H7 (cell line): ENCODE measurements around the gene NRIP1. TPM values are rescaled to one million over a fixed set of nuclear protein-coding genes. Genes with fewer than 3 reads are reported as not detected.

Experiments
- DNase-seq: peaks from one replicate; pipeline ENCODE4 v3.0.0; 2012
- H3K27me3 ChIP-seq: 2 replicates; pipeline ENCODE4 v1.6.0; 2011; ENCODE audit warnings: mild to moderate bottlenecking, low read length; ENCODE audit not compliant: control insufficient read depth, insufficient read depth
- H3K36me3 ChIP-seq: replicated peaks from 2 replicates; pipeline ENCODE4 v1.5.1; 2011; ENCODE audit warnings: low read length; ENCODE audit not compliant: control insufficient read depth, insufficient read depth
- H3K4me3 ChIP-seq: 2 replicates; pipeline ENCODE4 v1.5.1; 2011; ENCODE audit warnings: low read depth, mild to moderate bottlenecking, control low read depth, low read length, moderate library complexity; ENCODE audit not compliant: insufficient read depth
- total RNA-seq: library from RNA; depleted of rRNA; stranded (reverse); fragments of >200 nt; shearing (Covaris generic); gene quantifications from 2 replicates; pipeline ENCODE4 v1.2.3, GENCODE V29; 2014

NRIP1 gene
- total RNA-seq, 1 experiment from 2014 or later, result 17.5 TPM

DNA sequence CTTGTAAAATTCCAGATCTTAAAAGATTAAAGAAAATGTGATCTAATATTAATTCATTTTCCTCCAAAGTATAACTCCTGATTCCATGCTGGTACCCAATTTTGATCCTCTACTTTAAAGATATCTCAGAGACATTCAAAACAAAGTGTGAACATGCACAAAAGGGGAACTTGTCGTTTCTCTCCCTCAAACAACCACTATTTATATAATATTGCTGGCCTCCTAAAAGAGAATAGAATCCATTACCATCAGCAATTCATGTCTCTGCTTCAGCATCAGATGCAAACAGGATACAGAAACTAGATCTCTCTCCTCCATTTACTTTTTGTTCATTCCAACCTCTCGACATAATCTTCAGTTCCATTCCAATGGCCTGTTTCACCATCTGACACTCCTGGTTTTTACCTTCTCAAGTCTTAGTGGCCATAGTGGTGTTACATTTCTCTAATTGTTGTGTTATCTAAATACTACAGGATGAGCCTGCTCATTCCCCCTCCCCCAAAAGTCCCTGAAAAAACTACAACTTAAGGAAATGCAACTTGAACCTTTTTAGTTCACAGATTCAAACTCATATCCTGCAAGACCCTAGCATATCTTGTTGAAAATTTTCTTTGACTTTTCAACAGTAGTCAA, 4.1 kb downstream of the NRIP1 start:
- Histone ChIP-seq H3K36me3 (no peaks in the 10 kb centered on the region), H3K4me3 (no peak overlapping the region), H3K27me3 (no peaks in the 10 kb centered on the region)
- no peak for DNase-seq

DNA sequence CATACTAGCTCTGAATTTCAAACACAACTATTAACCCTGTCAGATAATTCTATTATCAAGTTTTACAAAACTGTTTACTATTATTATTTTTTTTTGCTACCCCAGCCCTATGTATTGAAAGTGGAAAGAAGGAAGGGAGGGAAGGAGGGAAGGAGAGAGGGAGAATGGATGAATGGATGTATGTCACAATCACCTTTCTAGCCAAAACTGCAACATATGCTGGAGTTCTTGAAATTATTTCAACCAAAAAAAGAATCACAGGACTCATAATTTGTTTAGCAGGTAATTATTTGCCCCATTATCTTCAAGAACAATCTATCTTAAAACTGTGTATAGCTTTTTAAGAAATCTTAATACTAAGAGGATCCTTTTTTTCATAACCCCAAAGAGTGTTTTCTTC, 5.4 kb downstream of the NRIP1 start:
- H3K27me3 ChIP-seq, result no peaks in the 10 kb centered on the region
- H3K36me3 ChIP-seq, result no peaks in the 10 kb centered on the region
- no peak overlapping the region for H3K4me3 ChIP-seq
- no peak for DNase-seq

DNA sequence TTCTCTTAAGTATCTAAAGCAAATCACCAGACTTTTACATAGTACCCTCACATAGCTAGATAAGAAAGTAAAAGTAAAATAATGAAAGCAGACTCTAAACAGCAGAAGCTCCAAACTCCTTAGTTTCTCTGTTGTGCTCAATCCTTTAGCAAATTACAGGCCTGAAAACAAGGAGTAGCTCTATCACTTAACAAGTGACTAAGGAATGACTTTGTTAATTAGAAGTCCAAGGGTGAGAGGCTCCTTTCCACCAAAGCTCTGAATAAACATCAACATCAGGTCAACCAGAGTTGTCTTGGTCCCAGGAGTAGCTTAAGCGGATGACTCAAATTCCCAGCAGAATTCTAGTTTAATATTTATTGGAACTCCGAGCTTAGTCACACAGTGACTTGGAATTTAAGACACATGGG, 5.9 kb downstream of the NRIP1 start:
- no peak overlapping the region for H3K4me3 ChIP-seq
- H3K27me3 ChIP-seq, result no peaks in the 10 kb centered on the region
- H3K36me3 ChIP-seq, result no peaks in the 10 kb centered on the region
- DNase-seq, result no peak

DNA sequence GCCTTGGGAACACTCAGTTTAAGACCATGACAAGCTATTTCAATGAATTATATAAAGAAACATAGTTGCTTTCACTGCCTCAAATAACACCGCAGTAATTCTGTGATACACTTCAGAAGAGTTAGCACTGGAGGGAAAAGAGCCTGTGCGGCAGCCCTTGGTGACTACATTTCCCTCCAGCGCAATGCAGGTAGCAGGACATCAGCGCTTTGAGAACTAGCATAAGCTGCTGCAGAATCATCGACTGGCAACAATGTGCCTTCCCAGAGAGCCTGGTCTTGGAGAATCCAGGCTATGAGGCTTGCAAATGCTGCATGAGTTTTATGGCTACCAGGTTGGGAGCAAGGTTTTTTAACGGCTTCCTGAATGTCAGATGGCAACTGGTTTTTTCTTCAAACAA, 7.5 kb downstream of the NRIP1 start:
- DNase-seq, result peak; percentile 12

DNA sequence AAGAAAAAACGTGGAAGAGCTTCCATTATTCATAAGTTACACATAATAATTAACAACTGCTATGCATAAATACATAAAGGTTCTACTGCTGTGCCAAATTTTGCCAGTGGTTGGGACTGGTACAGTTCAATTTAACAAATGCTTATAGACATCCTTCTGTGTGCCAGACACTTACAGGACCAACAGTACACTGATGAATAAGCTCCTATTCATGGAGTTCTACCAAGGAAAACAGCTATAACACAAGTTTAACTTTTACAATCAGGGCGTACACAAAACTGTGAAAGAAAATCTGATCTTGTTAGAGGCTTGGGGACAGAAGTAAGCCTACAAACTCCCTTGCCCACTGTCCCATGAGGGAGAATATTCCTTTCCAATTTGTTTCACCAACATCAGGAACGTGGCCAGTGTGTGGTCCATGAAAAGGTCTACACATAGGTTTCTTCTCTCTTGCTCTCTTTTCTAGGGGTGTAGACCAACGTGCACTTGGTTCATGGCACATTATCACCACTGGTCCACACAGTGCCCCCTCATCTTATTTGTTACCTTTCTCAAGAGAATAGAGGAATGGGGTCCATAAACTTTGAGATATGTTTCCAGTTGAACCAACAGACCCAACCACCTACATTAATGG, 10.1 kb downstream of the NRIP1 start:
- H3K27me3 ChIP-seq, result no peaks in the 10 kb centered on the region
- no peaks in the 10 kb centered on the region for H3K36me3 ChIP-seq
- no peak for DNase-seq
- H3K4me3 ChIP-seq, result no peak overlapping the region

More for the DNA sequence above, 7.5 kb downstream of the NRIP1 start:
- no peak overlapping the region for H3K4me3 ChIP-seq
- H3K27me3 ChIP-seq, result no peaks in the 10 kb centered on the region
- no peaks in the 10 kb centered on the region for H3K36me3 ChIP-seq

DNA sequence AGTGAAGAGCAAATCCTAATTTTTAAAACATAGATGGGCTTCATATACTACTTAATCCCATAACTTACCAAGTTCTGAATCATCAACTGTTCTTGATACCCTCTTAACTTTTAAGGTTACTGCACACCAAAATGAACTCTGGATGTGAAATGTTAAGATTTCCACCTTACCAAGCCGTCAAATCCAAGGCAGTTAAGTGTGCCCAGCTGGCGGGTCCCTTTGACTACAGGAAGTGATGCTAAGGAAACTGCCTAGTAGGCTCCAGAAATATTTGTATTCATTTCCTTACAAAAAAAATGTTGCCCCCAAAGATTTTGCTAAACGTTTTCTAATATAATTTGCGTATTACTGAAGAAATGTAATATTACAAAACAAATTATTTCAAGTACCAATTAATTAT, 10.7 kb downstream of the NRIP1 start:
- no peak for DNase-seq
- Histone ChIP-seq H3K27me3 (no peaks in the 10 kb centered on the region), H3K36me3 (no peaks in the 10 kb centered on the region), H3K4me3 (no peak overlapping the region)

DNA sequence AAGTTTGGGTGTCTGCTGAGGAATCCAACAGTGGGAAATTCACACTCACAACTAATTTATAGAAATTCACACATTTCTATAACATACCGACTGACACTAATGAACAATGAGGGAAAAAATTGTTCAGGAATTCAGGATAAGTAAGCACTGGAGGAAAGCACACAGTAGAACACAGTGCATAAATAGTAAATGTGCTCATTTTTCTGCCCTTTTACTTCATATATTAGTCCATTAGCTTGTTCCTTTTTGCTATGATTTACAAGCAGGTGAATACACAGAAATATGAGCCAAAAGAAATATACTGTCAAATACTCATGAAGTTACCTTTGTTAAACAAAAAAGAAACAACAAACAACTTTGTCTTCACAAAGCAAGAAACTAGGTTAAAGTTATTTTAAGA, 11.3 kb downstream of the NRIP1 start:
- no peaks in the 10 kb centered on the region for H3K36me3 ChIP-seq
- no peak for DNase-seq
- H3K27me3 ChIP-seq, result no peaks in the 10 kb centered on the region
- H3K4me3 ChIP-seq, result no peak overlapping the region

DNA sequence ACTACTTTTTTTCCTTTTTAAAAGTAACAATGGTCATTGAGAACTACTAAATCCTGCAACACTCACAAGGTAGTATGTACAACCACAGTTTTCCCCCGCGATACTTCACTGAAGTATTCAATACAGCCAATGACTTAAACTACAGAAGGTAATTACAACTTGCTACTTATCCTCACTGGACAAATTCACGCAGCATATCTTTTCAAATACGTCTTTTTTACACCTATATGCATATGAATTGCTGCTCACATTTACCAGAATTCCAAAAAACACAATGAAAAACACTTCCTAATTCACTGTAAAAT, 12.4 kb downstream of the NRIP1 start:
- no peak overlapping the region for H3K4me3 ChIP-seq
- no peak for DNase-seq
- H3K36me3 ChIP-seq, result no peaks in the 10 kb centered on the region
- no peaks in the 10 kb centered on the region for H3K27me3 ChIP-seq

DNA sequence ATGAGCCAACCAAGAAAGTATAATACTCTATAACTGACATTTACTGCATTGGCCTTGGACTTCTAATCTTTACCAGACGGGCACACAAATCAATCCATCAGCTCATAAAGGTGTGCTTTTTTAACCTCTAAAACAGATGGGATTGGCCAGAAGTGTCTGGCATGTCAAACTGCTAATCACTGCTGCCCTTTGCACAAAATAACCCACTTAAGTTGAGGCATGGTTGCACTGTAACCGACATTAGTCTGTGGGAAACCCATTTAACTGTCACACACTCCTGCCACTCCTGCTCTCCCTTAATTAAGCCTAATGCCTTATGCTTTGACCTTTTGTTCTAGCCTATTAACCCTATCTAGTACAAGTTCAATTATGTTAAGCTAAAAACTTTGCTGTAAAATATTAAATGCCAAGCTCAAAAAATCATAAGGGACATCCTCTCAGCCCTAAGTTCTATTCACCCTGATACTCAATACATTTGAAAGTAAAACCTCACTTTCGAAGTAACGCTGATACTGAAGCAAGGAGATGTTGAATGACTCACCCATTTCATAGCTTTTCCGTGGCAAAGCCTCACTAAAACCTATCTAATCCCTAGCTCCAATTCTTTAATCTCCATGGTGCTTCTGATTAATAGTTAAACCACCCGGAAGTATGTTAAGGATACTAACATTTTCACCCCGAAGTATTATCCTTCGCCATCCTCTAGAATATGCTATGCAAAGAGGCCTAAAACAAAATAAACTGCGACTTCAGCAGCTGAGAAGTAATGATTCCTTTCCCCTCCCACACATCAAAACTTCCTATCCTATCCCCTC, 12.9 kb downstream of the NRIP1 start:
- no peaks in the 10 kb centered on the region for H3K27me3 ChIP-seq
- no peaks in the 10 kb centered on the region for H3K36me3 ChIP-seq
- H3K4me3 ChIP-seq, result no peak overlapping the region
- no peak for DNase-seq

DNA sequence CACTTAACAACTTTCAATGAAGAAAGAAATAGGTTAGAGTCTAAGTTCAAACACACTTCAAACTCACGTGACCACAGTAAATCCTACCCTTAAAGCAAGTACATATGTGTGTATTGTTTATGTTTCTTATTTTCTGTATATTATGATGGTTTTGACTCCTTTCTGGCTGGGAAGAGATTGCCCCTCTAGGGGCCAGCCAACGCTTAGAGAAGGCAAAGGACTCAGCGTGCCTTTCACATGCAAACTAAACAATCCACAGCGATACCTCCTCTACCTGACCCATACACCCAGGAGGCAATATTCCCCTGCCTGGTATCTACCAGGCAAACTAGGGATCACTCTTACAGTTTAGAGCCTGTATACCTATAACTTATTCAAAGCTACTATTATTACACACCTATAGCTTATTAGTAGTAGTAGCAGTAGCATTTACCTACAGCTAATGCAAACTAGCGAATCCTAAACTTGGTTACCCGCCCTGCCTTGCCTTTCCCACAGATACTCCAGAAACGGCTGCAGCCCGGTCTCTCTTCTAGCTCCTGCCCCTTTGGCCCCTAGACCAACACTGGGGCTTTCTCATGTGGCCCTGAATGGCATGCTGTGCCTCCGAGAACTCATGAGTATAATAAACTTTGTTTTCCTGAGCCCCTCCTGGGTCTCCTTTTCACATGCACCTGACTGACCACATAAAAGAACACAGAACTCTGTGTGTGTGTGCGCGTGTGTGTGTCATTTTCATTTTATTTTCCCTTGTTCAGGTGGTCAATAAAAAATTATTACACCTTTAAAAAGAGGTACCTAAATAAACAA, 14.0 kb downstream of the NRIP1 start:
- H3K4me3 ChIP-seq, result no peak overlapping the region
- DNase-seq, result peak; percentile 55
- no peaks in the 10 kb centered on the region for H3K36me3 ChIP-seq
- H3K27me3 ChIP-seq, result no peaks in the 10 kb centered on the region

DNA sequence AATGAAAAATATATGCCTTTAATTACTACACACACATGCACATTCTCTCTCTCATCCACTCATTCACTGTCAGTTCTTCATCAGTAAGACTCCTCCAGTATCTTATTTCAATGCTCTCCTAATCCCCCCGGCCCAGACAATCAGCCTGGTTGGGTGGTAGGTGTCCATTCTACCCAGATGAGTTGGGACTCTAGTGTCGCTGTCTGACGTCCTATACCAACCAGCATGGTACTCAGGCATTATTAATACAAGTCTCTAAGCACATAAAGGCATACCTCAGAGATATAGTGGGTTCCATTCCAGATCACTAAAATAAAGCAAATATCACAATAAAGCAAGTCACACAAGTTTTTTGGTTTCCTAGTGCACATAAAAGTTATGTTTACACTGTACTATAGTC, 19.8 kb downstream of the NRIP1 start:
- no peaks in the 10 kb centered on the region for H3K36me3 ChIP-seq
- DNase-seq, result no peak
- H3K4me3 ChIP-seq, result no peak overlapping the region
- H3K27me3 ChIP-seq, result no peaks in the 10 kb centered on the region

DNA sequence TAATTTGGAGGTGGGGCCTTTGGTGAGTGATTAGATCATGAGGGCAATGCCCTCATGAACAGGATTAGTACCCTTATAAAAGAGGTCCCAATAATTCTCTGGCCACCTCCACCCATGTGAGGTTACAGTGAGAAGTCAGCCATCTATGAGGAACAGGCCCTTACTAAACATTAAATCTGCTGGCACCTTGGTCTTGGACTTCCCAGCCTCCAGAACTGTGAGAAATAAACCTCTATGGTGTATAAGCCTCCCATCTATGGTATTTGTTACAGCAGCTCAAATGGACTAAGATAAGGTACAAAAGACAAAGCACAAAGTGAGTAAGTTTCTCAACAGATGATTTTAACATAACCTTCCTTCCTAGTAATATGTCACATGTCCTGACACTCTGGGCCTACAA, 22.3 kb downstream of the NRIP1 start:
- DNase-seq, result no peak
- Histone ChIP-seq H3K36me3 (no peaks in the 10 kb centered on the region), H3K27me3 (no peaks in the 10 kb centered on the region), H3K4me3 (no peak overlapping the region)

DNA sequence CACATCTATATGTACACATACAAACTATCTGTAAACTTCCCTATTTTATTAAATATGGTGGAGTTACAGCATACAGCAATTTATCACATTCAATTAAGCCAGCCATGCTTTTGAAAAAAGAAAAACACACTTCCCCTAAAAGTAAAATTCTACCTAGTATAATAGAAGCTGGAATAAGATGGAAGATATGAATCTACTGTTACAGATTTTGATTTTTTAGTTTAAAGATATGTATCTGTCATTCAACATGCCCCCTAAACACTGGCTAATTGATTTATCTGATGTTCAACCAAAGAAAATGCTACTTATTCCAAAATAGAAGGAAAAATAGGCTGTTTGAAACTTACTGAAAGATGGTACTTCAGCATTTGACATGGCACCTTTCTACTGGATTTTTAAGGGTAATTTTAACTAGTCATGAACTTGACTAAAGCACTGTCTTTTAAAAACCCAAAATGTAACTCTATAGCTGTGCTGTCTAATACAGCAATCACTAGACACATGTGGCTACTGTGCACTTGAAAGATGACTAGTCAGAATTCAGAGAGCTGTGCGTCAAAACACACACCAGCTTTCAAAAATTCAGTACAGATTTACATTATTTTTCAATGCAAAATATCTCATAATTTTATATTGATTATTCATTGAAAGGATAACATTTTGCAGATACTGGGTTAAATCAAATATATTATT, 25.0 kb downstream of the NRIP1 start:
- no peaks in the 10 kb centered on the region for H3K36me3 ChIP-seq
- no peak overlapping the region for H3K4me3 ChIP-seq
- no peaks in the 10 kb centered on the region for H3K27me3 ChIP-seq
- no peak for DNase-seq

DNA sequence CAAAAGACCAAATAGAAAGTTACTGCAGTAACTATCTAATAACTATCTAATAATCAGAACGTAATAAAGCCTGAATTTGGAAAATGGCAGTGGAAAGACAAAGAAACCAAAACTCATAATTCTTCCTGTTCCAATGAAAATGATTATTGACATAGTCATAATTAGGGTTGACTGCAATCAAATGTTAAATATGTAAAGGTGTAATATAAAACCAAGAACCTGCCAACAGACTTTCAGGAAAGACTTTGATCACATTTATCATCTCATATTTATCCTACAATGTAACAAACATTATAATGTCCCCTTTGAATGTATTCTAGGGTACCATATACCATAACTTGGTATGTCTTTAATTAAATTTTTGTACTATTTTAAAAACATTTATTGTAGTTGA, 26.9 kb downstream of the NRIP1 start:
- H3K4me3 ChIP-seq, result no peak overlapping the region
- DNase-seq, result no peak

More for the DNA sequence above, 26.9 kb downstream of the NRIP1 start:
- Histone ChIP-seq H3K36me3 (no peaks in the 10 kb centered on the region), H3K27me3 (no peaks in the 10 kb centered on the region)
